ENCODE results near the gene INPP5A. TPM values are rescaled to one million over a fixed set of nuclear protein-coding genes. Genes with fewer than 3 reads are reported as not detected.

Gene INPP5A
- total and polyA plus RNA-seq, 10 of the 15 experiments (the other 5 are each of a cell fraction or from before 2014, with no cell fraction given), result 0.52 to 15.0 (median 6.3) TPM

- intact Hi-C loops (cut with micrococcal nuclease; ENCODE audit: unreplicated experiment) (no loop called here), in situ Hi-C loops (cut with MboI) (no loop called here)
- Histone ChIP-seq H3K4me3 (no peak overlapping the region), H3K9ac (ENCODE audit: control insufficient read depth, insufficient read depth, low read length) (no peak overlapping the region), H3K4me2 (ENCODE audit: control insufficient read depth, insufficient read depth) (no peak overlapping the region), H3K4me1 (ENCODE audit: control insufficient read depth, insufficient read depth, low read length) (no peaks in the 10 kb centered on the region), H3K79me2 (ENCODE audit: control insufficient read depth, insufficient read depth, low read length) (no peaks in the 10 kb centered on the region), H3K9me3 (replicated peaks; ENCODE audit: control insufficient read depth, insufficient read depth, low read length) (no peaks in the 10 kb centered on the region; the same call in 2 of the 3 replicates), H2AFZ (ENCODE audit: control insufficient read depth, low read depth, low read length) (no peak overlapping the region), H4K20me1 (ENCODE audit: control insufficient read depth, insufficient read depth) (no peaks in the 10 kb centered on the region), H3K36me3 (ENCODE audit: control insufficient read depth in 2 of 2, insufficient read depth in 2 of 2, low read length in 1 of 2) (peaks cover 0 to 2% of the 10 kb centered on the region in 2 experiments; a peak in 2 of 4 replicates), H3K27ac (ENCODE audit: control insufficient read depth, insufficient read depth) (no peak overlapping the region), H3K27me3 (replicated peaks in 1 of 2; ENCODE audit: control insufficient read depth in 2 of 2, insufficient read depth in 2 of 2, low read length in 1 of 2) (no peaks in the 10 kb centered on the region)
- CTCF ChIA-PET, result no interaction called here
- RAD21 ChIA-PET (ENCODE audit: unreplicated experiment), result no interaction called here
- SMC1A ChIA-PET (ENCODE audit: uncharacterized antibody, unreplicated experiment), result no interaction called here
- 95% methylated on average over 21 of the region's 21 CpGs for WGBS (ENCODE audit: insufficient coverage, insufficient replicate concordance, low lambda C conversion rate, missing lambda C conversion rate)
- TF ChIP-seq USF1 (IDR thresholded peaks at IDR 0.05; ENCODE audit: borderline replicate concordance, extremely low read length, insufficient read depth, low read depth, low read length) (no peak), ZNF687 (IDR thresholded peaks at IDR 0.05) (no peak), NR2F1 (conservative IDR thresholded peaks at IDR 0.05) (no peak), SUPT20H (IDR thresholded peaks at IDR 0.05; ENCODE audit: borderline replicate concordance, control insufficient read depth, low read depth, low read length) (no peak), REST (IDR thresholded peaks at IDR 0.05; ENCODE audit: low read depth, low read length) (no peak), POLR2A (IDR thresholded peaks at IDR 0.05; ENCODE audit: low read depth, low read length) (no peak)
- ATAC-seq (no peak), FAIRE-seq (no peak), DNase-seq (ENCODE audit: low read depth, low spot score) (no peak)
- BruUV-seq (replicated peaks), result no TSS peak
- POLR2A ChIA-PET, result no interaction called here
Measured at GRCh38 chr10:132697578-132698200, 160.1 kb downstream of the INPP5A start.

All from GM12878 (cell line).